DOHH2 (cell line): ENCODE results near the gene NEAT1.

Experiments
- EZH2phosphoT487 ChIP-seq: fragments of 200-600 bp; sonication (generic); IDR thresholded peaks from 2 replicates; pipeline ENCODE4 v1.6.1; 2017; ENCODE audit warnings: borderline replicate concordance, mild to moderate bottlenecking, antibody characterized with exemption, low read length, moderate library complexity, mixed read lengths
- TF ChIP-seq, protein P1 (sequence below): fragments of 200-600 bp; sonication (generic); IDR thresholded peaks from one replicate; pipeline ENCODE4 v1.5.1; 2014; ENCODE audit warnings: antibody characterized with exemption, mild to moderate bottlenecking, low read depth, low read length; ENCODE audit not compliant: poor library complexity, severe bottlenecking

DNA sequence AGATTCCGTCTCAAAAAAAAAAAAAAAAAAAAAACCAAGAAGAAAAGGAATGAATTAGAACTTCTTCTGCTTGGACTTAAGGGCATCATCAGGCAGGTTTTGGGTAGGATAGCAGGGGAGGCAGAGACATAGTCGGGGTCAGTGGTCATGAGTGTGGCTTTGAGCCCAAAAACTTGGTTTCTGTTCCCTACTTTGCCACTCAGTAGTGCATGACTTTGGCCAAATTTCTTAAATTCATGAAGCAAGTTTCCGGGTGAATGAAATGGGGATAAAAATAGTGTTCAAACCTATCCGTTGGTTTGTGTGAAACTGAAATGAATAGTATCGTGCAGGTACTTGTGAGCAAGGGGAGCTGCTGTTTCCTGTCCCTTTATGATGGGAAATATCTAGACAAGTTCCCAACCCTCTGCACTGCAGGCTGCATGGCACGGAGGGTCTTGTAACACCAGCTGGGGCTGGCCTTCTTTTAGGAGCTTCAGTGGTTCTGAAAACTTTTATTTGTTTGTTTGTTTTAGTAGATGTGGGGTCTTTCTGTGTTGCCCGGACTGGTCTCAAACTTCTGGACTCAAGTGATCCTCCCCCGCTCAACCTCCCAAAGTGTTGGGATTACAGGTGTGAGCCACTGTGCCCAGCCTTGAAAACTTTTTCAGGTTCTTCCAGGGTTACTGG, 18.4 kb downstream of the NEAT1 start:
- TF ChIP-seq, protein P1, sequence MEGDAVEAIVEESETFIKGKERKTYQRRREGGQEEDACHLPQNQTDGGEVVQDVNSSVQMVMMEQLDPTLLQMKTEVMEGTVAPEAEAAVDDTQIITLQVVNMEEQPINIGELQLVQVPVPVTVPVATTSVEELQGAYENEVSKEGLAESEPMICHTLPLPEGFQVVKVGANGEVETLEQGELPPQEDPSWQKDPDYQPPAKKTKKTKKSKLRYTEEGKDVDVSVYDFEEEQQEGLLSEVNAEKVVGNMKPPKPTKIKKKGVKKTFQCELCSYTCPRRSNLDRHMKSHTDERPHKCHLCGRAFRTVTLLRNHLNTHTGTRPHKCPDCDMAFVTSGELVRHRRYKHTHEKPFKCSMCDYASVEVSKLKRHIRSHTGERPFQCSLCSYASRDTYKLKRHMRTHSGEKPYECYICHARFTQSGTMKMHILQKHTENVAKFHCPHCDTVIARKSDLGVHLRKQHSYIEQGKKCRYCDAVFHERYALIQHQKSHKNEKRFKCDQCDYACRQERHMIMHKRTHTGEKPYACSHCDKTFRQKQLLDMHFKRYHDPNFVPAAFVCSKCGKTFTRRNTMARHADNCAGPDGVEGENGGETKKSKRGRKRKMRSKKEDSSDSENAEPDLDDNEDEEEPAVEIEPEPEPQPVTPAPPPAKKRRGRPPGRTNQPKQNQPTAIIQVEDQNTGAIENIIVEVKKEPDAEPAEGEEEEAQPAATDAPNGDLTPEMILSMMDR: no peak
- TF ChIP-seq EZH2phosphoT487: no peak
